Activated naive CD4-positive, alpha-beta T cell treated with anti-CD3 and anti-CD28 coated beads, Interleukin-2, amount 50 U/mL, for 24 hours (primary cell): Measurements from ENCODE around the gene ABHD15.
A peak's percentile ranks its signal among the peaks of the same experiment; 100 is the strongest.

Source experiments
- H3K27ac Mint-ChIP-seq: one replicate; pipeline ENCODE4 v1.8.0; 2021; ENCODE audit warnings: mild to moderate bottlenecking, mixed read lengths
- H3K27me3 Mint-ChIP-seq: one replicate; pipeline ENCODE4 v1.8.0; 2021; ENCODE audit warnings: mixed read lengths
- H3K36me3 Mint-ChIP-seq: one replicate; pipeline ENCODE4 v1.8.0; 2021; ENCODE audit warnings: mixed read lengths
- H3K4me1 Mint-ChIP-seq: one replicate; pipeline ENCODE4 v1.8.0; 2021; ENCODE audit warnings: mixed read lengths
- H3K4me3 Mint-ChIP-seq: one replicate; pipeline ENCODE4 v1.8.0; 2021; ENCODE audit warnings: mild to moderate bottlenecking, mixed read lengths
- H3K9me3 Mint-ChIP-seq: one replicate; pipeline ENCODE4 v1.8.0; 2021; ENCODE audit warnings: mixed read lengths

Gene ABHD15

GRCh38 chr17:29588562-29589411 is 21.9 kb upstream of the ABHD15 start:
- peak overlapping the region; percentile 96 for H3K4me3 Mint-ChIP-seq
- no peaks in the 10 kb centered on the region for H3K36me3 Mint-ChIP-seq
- peak overlapping the region; percentile 86 for H3K27ac Mint-ChIP-seq
- H3K4me1 Mint-ChIP-seq = peaks cover 75% of the 10 kb centered on the region
- H3K27me3 Mint-ChIP-seq = no peaks in the 10 kb centered on the region
- no peaks in the 10 kb centered on the region for H3K9me3 Mint-ChIP-seq

DNA sequence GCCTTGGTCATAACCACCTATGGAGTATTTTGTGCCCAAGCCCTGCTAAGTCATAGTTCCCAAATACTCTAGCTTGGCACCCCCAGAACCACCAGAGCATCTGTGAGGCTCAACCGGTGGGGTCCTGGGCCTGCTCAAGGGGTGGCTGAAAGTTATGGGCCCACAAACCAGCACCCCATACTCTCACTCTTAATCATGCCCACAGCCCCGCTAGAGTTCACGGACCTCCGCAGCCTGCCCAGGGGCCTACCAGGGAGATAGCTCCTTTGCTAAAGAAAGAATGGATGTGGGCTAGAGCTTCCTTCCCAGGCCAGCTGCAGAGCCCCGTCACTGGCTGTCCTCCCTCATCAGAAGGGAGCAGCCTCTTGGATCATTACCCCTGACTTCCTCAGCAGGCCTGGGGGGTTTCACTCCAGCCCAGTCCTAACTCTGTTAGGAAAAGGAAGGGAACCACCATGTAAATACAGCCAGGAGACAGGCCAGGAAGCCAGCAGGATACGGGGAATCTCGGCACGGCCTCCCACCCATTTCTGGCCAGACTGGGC is 21.3 kb upstream of the ABHD15 start:
- H3K36me3 Mint-ChIP-seq = peaks cover under 1% of the 10 kb centered on the region
- peak overlapping the region; percentile 96 for H3K4me3 Mint-ChIP-seq
- no peaks in the 10 kb centered on the region for H3K9me3 Mint-ChIP-seq
- H3K27me3 Mint-ChIP-seq = no peaks in the 10 kb centered on the region
- peak overlapping the region; percentile 86 for H3K27ac Mint-ChIP-seq
- H3K4me1 Mint-ChIP-seq = peaks cover 75% of the 10 kb centered on the region

GRCh38 chr17:29587591-29587990 is 20.8 kb upstream of the ABHD15 start:
- peak overlapping the region; percentile 86 for H3K27ac Mint-ChIP-seq
- peak overlapping the region; percentile 96 for H3K4me3 Mint-ChIP-seq
- peaks cover 71% of the 10 kb centered on the region for H3K4me1 Mint-ChIP-seq
- H3K9me3 Mint-ChIP-seq = no peaks in the 10 kb centered on the region
- H3K36me3 Mint-ChIP-seq = peaks cover 1% of the 10 kb centered on the region
- H3K27me3 Mint-ChIP-seq = no peaks in the 10 kb centered on the region

DNA sequence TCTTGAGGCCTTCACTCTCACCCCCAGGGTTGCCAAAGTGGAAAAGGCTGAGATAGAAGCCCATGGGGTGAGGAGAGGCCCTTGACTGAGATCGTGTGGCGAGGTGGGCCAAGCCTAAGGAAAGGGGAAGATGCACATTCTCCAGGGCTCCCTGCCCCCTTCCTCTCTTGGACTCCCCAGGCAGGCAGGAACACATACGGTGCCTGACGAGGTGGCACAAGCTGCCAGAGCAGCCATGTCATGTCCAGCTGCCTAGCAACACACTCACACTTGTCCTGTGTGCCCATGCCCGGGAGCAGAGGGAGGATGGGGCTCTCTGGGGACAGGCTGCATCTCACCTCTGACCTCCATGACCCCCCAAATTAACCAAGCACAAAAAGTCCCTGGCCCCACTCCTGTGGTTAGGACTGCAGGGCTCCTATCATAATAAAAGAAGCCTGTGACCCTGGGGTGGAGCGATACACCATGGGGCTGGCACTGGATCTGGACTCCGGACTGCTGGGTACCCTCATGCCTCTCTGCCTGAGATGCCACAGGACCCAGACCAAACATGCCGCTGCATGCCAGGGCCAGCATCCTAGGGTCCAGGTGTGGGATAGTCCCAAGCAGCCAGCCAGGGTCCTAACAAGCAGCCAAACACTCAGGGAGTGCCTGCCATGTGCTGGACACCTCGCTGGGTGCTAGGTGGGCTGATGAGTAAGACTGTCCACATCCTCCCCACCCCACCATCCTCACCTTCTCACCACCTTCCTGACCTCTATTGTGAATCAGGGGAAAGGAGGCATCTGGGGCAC is 20.0 kb upstream of the ABHD15 start:
- peaks cover 4% of the 10 kb centered on the region for H3K36me3 Mint-ChIP-seq
- H3K27ac Mint-ChIP-seq = peak overlapping the region; percentile 86
- peaks cover 64% of the 10 kb centered on the region for H3K4me1 Mint-ChIP-seq
- H3K9me3 Mint-ChIP-seq = no peaks in the 10 kb centered on the region
- no peaks in the 10 kb centered on the region for H3K27me3 Mint-ChIP-seq
- H3K4me3 Mint-ChIP-seq = peak overlapping the region; percentile 96

GRCh38 chr17:29585080-29585751 is 18.4 kb upstream of the ABHD15 start:
- Mint-ChIP-seq H3K9me3 (no peaks in the 10 kb centered on the region), H3K27ac (peak overlapping the region; percentile 55), H3K27me3 (no peaks in the 10 kb centered on the region), H3K36me3 (peaks cover 8% of the 10 kb centered on the region), H3K4me3 (peak overlapping the region; percentile 59), H3K4me1 (peaks cover 54% of the 10 kb centered on the region)

DNA sequence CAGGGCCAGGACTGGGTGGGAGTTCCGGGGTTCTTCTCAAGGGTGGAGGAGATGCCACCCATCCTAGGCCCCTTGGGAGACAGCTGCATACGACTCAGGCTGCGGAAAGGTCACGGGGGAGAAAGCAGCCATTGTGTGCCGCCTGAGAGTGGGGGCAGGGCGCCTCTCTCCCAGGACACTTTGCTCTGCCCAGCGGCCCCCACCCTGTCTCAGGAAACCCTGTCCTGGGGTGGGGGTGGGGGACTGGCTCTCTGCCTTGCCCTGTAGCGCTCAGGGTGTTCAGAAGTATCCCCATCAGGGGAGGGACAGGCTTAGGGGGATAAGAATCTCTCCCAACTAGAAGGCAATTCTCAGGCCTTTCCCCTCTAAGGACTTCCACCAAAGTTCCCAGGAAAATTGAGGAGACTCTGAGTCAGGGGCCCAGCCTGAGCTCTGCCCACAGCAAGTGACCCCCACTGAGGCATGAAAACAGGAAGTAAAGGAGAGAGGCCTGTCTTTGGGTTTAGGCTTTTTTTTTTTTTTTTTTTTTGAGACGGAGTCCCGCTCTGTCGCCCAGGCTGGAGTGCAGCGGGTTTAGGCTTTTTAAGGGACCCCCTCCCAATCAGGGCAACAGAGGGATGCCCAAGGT is 17.7 kb upstream of the ABHD15 start:
- no peak overlapping the region for H3K4me3 Mint-ChIP-seq
- no peaks in the 10 kb centered on the region for H3K9me3 Mint-ChIP-seq
- peak overlapping the region; percentile 80 for H3K27ac Mint-ChIP-seq
- H3K36me3 Mint-ChIP-seq = peaks cover 8% of the 10 kb centered on the region
- peaks cover 51% of the 10 kb centered on the region for H3K4me1 Mint-ChIP-seq
- H3K27me3 Mint-ChIP-seq = no peaks in the 10 kb centered on the region

DNA sequence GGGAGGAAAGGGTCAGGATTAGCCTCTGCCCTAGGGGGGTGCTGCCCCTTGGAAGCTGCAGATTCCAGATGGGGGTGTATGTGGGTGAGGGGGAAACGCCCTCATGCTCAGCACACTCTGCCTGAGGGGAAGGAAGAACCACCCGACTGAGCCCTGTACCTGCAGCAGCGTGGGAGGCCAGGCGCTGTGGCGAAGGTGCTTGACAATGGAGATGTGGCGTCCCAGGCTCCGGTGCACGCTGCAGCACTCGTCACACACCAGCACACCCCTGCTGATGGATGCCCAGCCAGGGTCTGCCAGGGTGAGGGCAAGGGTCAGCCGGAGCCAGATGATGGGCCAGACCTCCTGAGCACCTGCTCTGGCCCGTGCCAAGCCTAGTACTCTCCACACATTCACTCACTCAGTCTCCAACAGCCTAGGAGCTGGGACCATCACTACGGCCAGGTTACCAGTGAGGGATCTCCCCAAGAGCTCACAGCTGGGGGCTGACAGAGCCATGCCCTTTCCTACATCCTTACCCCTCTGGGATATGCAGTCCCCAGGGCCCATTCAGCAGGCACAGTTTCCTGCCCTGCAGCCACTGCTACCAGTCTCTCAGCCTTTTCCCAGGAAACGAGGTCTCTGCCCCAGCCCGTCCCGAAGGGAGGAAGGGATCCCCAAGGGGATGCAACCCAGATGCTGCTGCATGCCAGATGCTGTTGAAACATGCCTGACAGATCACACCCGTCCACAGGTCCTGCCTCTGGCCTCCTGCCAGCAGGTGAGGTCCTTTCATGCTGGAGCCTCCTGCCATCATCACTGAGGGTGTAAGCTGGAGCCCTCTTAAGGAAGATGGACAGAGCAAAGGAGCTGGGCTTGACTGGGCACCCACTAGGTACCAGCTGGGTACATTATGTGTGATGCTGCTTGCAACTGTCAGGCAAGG is 16.7 kb upstream of the ABHD15 start:
- no peaks in the 10 kb centered on the region for H3K27me3 Mint-ChIP-seq
- peaks cover 51% of the 10 kb centered on the region for H3K4me1 Mint-ChIP-seq
- peak overlapping the region; percentile 19 for H3K4me3 Mint-ChIP-seq
- H3K27ac Mint-ChIP-seq = peak overlapping the region; percentile 41
- peaks cover 9% of the 10 kb centered on the region for H3K36me3 Mint-ChIP-seq
- H3K9me3 Mint-ChIP-seq = no peaks in the 10 kb centered on the region

GRCh38 chr17:29582772-29583171 is 15.9 kb upstream of the ABHD15 start:
- Mint-ChIP-seq H3K27ac (no peak overlapping the region), H3K4me3 (no peak overlapping the region), H3K9me3 (no peaks in the 10 kb centered on the region), H3K36me3 (peaks cover 14% of the 10 kb centered on the region), H3K4me1 (peaks cover 45% of the 10 kb centered on the region), H3K27me3 (no peaks in the 10 kb centered on the region)

DNA sequence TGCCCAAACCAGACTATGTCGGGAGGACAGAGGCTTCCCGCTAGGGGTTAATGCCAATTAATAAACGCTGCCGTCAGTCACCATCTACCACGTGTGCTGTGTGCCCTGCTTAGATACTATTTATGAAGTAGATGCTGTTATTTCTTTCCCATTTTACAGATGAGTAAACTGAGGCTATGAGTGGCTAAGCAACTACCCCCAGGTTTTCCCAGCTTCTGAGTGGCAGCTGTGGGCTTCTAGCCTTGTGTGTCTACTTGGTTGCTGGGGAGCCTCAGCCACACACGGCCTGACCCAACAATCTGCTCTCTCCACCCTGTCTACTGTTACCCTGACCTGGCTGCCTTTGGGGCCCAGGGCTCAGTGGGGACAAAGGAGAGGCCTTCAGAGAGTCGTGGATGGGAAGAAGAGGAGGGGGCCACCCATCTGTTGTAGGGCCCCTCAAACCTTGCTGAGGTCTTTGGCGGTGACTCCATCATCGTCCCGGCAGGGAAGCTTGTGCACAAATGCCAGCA is 15.5 kb upstream of the ABHD15 start:
- Mint-ChIP-seq H3K4me1 (peaks cover 41% of the 10 kb centered on the region), H3K9me3 (no peaks in the 10 kb centered on the region), H3K27me3 (no peaks in the 10 kb centered on the region), H3K36me3 (peaks cover 14% of the 10 kb centered on the region), H3K27ac (no peak overlapping the region), H3K4me3 (no peak overlapping the region)

DNA sequence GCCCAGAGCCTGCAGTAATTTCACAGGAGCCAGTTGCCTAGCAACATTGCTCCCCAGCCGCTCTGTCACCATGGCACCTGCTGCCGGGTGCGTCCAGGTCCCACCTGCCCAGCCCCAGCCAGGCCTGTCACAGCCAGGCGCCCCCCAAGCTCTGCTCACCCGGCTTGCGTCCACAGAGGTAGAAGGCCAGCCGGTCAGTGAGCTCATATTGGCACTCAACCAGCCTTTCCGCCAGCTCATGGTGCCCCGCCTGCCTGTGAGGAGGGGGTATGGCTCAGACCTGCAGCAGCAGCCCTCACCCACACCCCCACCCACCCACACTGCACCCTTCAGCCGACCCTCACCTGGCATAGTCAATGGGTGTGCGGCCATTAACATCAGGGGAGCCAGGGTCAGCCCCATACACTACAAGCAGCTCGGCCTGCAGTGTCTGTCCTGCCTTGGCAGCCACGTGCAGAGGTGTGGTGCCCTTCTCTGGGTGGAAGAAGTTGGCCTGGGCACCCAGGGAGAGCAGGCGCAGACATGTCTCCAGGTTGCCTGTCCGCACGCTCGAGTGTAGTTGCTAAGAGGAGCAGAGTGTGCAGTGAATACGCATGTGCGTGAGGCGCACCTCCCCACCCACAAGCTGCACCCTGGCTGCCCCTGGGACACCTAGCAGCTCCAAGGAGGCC is 14.9 kb upstream of the ABHD15 start:
- Mint-ChIP-seq H3K27ac (no peak overlapping the region), H3K4me3 (no peak overlapping the region), H3K4me1 (peaks cover 35% of the 10 kb centered on the region), H3K27me3 (no peaks in the 10 kb centered on the region), H3K36me3 (peaks cover 14% of the 10 kb centered on the region), H3K9me3 (no peaks in the 10 kb centered on the region)

DNA sequence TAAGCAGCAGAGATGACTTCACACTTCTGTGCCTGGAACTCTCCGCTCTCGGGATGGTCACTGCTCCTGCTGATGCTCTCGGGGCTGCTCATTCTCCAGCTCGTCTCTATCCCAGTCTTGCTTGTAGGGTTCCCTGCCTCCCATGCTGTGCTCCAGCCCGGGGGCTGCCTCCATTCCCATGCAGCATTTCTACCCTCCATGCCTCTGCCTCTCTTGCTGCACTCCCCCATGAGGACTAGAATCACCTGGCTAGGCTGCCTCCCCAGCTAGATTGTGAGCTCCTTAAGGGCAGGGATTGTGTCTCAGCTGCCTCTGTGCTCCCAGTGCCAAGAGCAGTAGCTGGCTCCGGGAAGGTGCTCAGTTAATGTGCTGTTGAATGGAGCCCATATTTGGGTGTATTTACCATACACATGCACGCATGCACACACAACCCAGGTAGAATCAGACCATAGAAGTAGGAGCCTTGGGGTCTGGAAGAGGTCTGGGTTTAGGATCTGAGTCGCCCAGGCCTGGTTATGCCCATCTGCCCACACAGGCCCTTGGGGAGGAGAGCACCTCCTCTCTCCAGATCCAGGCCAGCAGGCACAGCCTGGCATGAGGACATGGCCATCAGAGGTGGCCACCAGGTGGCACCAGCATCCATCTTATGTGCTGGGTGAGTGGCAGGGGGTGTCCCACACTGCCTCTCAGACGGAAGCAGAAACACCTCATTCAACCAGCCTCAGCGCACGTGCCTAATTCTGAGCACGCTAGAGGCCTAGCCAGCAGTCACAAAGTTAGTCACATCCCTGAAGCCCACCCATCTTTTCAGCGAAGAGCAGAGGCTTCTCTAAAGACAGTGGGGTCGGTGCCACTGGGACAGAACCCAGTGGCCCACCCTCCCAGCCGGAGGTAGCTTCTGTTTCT is 13.3 kb upstream of the ABHD15 start:
- Mint-ChIP-seq H3K4me3 (no peak overlapping the region), H3K27ac (peak overlapping the region; percentile 95), H3K9me3 (no peaks in the 10 kb centered on the region), H3K27me3 (no peaks in the 10 kb centered on the region), H3K4me1 (peaks cover 20% of the 10 kb centered on the region), H3K36me3 (peaks cover 14% of the 10 kb centered on the region)

GRCh38 chr17:29578626-29579485 is 12.0 kb upstream of the ABHD15 start:
- Mint-ChIP-seq H3K4me3 (no peak overlapping the region), H3K27me3 (no peaks in the 10 kb centered on the region), H3K36me3 (peaks cover 14% of the 10 kb centered on the region), H3K9me3 (no peaks in the 10 kb centered on the region), H3K27ac (no peak overlapping the region), H3K4me1 (peaks cover 8% of the 10 kb centered on the region)
